Endothelial cell (in vitro differentiated cells): Measurements from ENCODE around the gene CCP110. TPM values are rescaled to one million over a fixed set of nuclear protein-coding genes. Genes with fewer than 3 reads are reported as not detected.

ENCODE experiments used
- DNase-seq: peaks from one replicate; pipeline ENCODE4 v3.0.0; 2021; ENCODE audit warnings: low spot score
- H3K27ac Mint-ChIP-seq: one replicate; pipeline ENCODE4 v1.8.0; 2021; ENCODE audit warnings: mixed read lengths, inconsistent platforms; ENCODE audit not compliant: unreplicated experiment
- H3K27me3 Mint-ChIP-seq: one replicate; pipeline ENCODE4 v1.8.0; 2021; ENCODE audit warnings: mild to moderate bottlenecking, moderate library complexity, mixed read lengths, inconsistent platforms; ENCODE audit not compliant: unreplicated experiment
- H3K36me3 Mint-ChIP-seq: one replicate; pipeline ENCODE4 v1.8.0; 2021; ENCODE audit warnings: mild to moderate bottlenecking, low read depth, mixed read lengths, inconsistent platforms; ENCODE audit not compliant: unreplicated experiment
- H3K4me1 Mint-ChIP-seq: one replicate; pipeline ENCODE4 v1.8.0; 2021; ENCODE audit warnings: mild to moderate bottlenecking, mixed read lengths, inconsistent platforms; ENCODE audit not compliant: unreplicated experiment
- H3K4me3 Mint-ChIP-seq: one replicate; pipeline ENCODE4 v1.8.0; 2021; ENCODE audit warnings: mild to moderate bottlenecking, mixed read lengths, inconsistent platforms; ENCODE audit not compliant: unreplicated experiment
- H3K9me3 Mint-ChIP-seq: one replicate; pipeline ENCODE4 v1.8.0; 2021; ENCODE audit warnings: mixed read lengths, inconsistent platforms; ENCODE audit not compliant: unreplicated experiment
- total RNA-seq: library from RNA; stranded (reverse); fragmentation: NEBNext Ultra II Directional; extraction: Animal tissue kit (Norgen Biotek cat#: 25700); gene quantifications from one replicate; pipeline ENCODE4 v1.2.1, GENCODE V29; 2021; ENCODE audit not compliant: unreplicated experiment
- TF ChIP-seq, protein P1 (sequence below): fragments of 200-600 bp; sonication (generic); IDR thresholded peaks from one replicate; pipeline ENCODE4 v1.5.0; 2021; ENCODE audit warnings: antibody characterized with exemption; ENCODE audit not compliant: unreplicated experiment

The CCP110 gene
- total RNA-seq, 1 donor from 2014 or later = 6.8 TPM

DNA sequence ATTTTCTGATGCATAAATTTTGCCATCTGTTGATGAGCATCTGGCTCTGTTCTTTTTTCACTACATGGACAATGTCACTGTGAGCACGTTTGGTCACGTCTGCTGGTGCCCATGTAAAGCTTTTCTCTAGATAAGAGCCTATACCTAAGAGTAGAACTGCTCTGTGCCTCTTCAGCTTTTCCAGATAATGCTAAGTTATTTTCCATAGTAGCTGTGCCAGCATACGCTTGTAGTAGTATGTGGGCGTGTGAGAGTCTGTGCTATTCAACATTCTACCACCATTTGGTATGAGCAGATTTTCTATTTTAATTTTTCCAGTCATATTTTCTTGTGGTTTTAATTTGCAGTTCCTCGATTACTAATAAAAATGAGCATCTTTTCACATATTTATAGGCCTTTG is 64.9 kb downstream of the CCP110 start:
- Mint-ChIP-seq H3K4me1 (peaks cover 30% of the 10 kb centered on the region), H3K4me3 (no peak overlapping the region)
- no peak for DNase-seq

DNA sequence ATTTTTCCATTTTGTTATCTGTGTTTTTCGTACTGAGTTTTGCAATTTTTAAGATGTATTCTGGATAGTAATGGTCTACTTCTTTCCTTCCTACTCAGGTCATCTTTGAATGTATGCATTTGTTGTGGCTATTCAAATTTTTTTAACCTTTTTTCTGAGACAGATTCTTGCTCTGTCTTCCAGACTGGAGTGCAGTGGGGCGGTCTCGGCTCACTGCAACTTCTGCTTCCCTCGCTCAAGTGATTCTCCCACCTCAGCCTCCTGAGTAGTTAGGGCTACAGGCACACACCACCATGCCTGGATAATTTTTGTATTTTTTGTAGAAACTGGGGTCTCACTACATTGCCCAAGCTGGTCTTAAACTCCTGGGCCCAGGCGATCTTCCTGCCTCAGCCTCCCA is 65.4 kb downstream of the CCP110 start:
- H3K9me3 Mint-ChIP-seq = no peaks in the 10 kb centered on the region
- H3K36me3 Mint-ChIP-seq = peaks cover 4% of the 10 kb centered on the region
- peaks cover 30% of the 10 kb centered on the region for H3K4me1 Mint-ChIP-seq
- peaks cover 2% of the 10 kb centered on the region for H3K27me3 Mint-ChIP-seq
- TF ChIP-seq, protein P1, sequence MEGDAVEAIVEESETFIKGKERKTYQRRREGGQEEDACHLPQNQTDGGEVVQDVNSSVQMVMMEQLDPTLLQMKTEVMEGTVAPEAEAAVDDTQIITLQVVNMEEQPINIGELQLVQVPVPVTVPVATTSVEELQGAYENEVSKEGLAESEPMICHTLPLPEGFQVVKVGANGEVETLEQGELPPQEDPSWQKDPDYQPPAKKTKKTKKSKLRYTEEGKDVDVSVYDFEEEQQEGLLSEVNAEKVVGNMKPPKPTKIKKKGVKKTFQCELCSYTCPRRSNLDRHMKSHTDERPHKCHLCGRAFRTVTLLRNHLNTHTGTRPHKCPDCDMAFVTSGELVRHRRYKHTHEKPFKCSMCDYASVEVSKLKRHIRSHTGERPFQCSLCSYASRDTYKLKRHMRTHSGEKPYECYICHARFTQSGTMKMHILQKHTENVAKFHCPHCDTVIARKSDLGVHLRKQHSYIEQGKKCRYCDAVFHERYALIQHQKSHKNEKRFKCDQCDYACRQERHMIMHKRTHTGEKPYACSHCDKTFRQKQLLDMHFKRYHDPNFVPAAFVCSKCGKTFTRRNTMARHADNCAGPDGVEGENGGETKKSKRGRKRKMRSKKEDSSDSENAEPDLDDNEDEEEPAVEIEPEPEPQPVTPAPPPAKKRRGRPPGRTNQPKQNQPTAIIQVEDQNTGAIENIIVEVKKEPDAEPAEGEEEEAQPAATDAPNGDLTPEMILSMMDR = no peak
- peak overlapping the region; percentile 99 for H3K27ac Mint-ChIP-seq
- H3K4me3 Mint-ChIP-seq = peak overlapping the region; percentile 31
- no peak for DNase-seq

More for the DNA sequence above, 64.9 kb downstream of the CCP110 start:
- peaks cover under 1% of the 10 kb centered on the region for H3K27me3 Mint-ChIP-seq
- TF ChIP-seq, protein P1 = no peak
- H3K36me3 Mint-ChIP-seq = peaks cover 4% of the 10 kb centered on the region
- H3K27ac Mint-ChIP-seq = peak overlapping the region; percentile 99
- no peaks in the 10 kb centered on the region for H3K9me3 Mint-ChIP-seq

DNA sequence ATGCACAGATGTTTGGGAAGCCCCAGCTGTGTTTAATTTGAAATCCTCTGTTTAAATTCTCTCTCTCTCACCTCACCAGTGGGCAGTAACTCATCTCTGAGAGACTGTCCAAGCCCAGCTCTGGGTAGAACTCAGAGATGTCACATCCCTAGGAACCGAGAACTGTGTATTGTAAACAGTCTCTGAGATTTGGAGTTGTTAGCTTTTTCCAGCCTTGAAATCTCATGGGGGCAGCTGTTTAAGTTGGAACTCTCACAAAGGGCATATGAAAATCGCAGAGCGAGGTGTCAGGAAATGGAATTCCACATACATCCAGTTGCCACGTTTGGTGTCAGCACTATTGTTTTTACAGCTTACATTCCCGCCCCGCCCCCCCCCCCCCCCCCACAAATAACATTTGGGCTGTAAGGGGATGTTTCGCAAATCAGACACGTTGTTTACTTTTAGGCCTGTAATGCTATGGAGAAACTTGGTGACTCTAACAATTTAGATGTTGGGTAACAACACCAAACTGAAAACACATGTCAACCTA is 66.1 kb downstream of the CCP110 start:
- Mint-ChIP-seq H3K4me3 (no peak overlapping the region), H3K4me1 (peaks cover 30% of the 10 kb centered on the region), H3K27ac (peak overlapping the region; percentile 99), H3K27me3 (peaks cover 2% of the 10 kb centered on the region), H3K9me3 (no peaks in the 10 kb centered on the region), H3K36me3 (peaks cover 7% of the 10 kb centered on the region)
- TF ChIP-seq, protein P1 = no peak
- DNase-seq = peak; percentile 32

DNA sequence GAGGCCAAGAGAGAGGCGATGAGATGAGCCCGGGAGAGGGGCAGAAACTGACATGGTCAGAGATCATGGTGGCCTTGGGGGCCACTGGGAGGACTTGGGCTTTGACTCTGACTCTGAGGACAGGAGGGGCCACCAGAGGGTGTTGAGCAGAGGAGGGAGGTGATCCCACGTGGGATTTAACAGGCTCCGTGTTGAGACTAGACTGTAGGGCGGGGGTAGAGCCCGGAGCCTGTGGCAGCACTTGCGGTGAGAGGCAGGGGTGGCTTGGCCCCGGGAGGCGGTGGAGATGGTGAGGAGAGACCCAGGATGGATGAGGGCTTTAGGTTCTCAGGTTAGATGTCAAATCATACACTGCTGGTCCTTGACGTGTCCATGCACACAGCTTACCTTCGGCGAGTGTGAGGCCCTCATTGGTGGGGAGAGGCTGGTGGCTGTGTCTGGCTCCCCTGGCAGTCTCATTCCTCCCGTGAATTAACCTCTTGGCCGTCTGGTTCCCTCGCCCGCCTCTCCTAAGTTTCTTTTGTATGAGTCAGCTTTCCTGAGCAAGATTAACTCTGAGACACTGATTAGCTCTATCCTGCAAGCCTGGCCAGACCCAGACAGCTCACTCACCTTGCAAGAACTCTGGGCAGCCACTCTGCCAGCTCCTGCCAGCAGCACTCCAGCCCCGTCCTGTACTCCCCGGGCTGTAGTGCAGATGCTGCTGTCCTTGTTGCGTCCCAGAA is 71.5 kb downstream of the CCP110 start:
- no peak for DNase-seq
- H3K36me3 Mint-ChIP-seq = peaks cover 10% of the 10 kb centered on the region

More for the DNA sequence above, 71.5 kb downstream of the CCP110 start:
- H3K27me3 Mint-ChIP-seq = peaks cover 3% of the 10 kb centered on the region
- TF ChIP-seq, protein P1 = no peak
- H3K9me3 Mint-ChIP-seq = no peaks in the 10 kb centered on the region
- no peak overlapping the region for H3K4me3 Mint-ChIP-seq
- peaks cover 6% of the 10 kb centered on the region for H3K4me1 Mint-ChIP-seq
- H3K27ac Mint-ChIP-seq = no peak overlapping the region
